Measurements from ENCODE around the gene UEVLD. TPM values are rescaled to one million over a fixed set of nuclear protein-coding genes. Genes with fewer than 3 reads are reported as not detected.
A peak's percentile ranks its signal among the peaks of the same experiment; 100 is the strongest.

Gene UEVLD
- total and polyA plus RNA-seq, 2 donors (not counting 1 experiment from before 2014, with no cell fraction given): 25.9 to 29.0 TPM

- Histone ChIP-seq H3K36me3 (ENCODE audit: control insufficient read depth, insufficient read depth, low read length) (peaks cover 4% of the 10 kb centered on the region), H3K4me2 (ENCODE audit: extremely low read depth, insufficient read depth, low read length) (no peak overlapping the region), H4K20me1 (ENCODE audit: control insufficient read depth, extremely low read depth, insufficient read depth, low read length) (no peaks in the 10 kb centered on the region), H3K9me3 (ENCODE audit: control insufficient read depth, insufficient read depth, low read depth, low read length) (no peaks in the 10 kb centered on the region), H2AFZ (ENCODE audit: low read length) (no peak overlapping the region), H3K79me2 (ENCODE audit: control insufficient read depth, insufficient read depth, low read length) (no peaks in the 10 kb centered on the region), H3K9ac (ENCODE audit: insufficient read depth, low read length) (no peak overlapping the region), H3K4me1 (ENCODE audit: control insufficient read depth, extremely low read depth, insufficient read depth, low read length) (no peaks in the 10 kb centered on the region), H3K4me3 (replicated peaks in 1 of 4; ENCODE audit: control extremely low read depth in 1 of 4, insufficient read depth in 1 of 4, low read depth in 3 of 4, low read length in 4 of 4) (no peak overlapping the region), H3K27me3 (ENCODE audit: control insufficient read depth, insufficient read depth, low read length) (no peaks in the 10 kb centered on the region), H3K27ac (ENCODE audit: insufficient read depth, low read length) (no peak overlapping the region)
- TF ChIP-seq EZH2 (IDR thresholded peaks at IDR 0.05; ENCODE audit: low read length, missing control alignments): no peak
- TF ChIP-seq CTCF (conservative IDR thresholded peaks at IDR 0.05 in 1 of 2, IDR thresholded peaks at IDR 0.05 in 1 of 2; ENCODE audit: low read depth in 1 of 2, low read length in 2 of 2): no peak
- DNase-seq (ENCODE audit: low read depth in 2 of 2): peak in 1 of 2 donors; percentile 13
Observed at GRCh38 chr11:18490319-18490718, 98.2 kb downstream of the UEVLD start.

- H3K79me2 ChIP-seq (ENCODE audit: control insufficient read depth, insufficient read depth, low read length): no peaks in the 10 kb centered on the region
- no peaks in the 10 kb centered on the region for H3K4me1 ChIP-seq (ENCODE audit: control insufficient read depth, extremely low read depth, insufficient read depth, low read length)
- no peaks in the 10 kb centered on the region for H4K20me1 ChIP-seq (ENCODE audit: control insufficient read depth, extremely low read depth, insufficient read depth, low read length)
- DNase-seq (ENCODE audit: low read depth in 2 of 2): no peak
- no peaks in the 10 kb centered on the region for H3K27me3 ChIP-seq (ENCODE audit: control insufficient read depth, insufficient read depth, low read length)
- H3K27ac ChIP-seq (ENCODE audit: insufficient read depth, low read length): no peak overlapping the region
- peaks cover 11% of the 10 kb centered on the region for H3K36me3 ChIP-seq (ENCODE audit: control insufficient read depth, insufficient read depth, low read length)
- no peak overlapping the region for H2AFZ ChIP-seq (ENCODE audit: low read length)
- no peak overlapping the region for H3K9ac ChIP-seq (ENCODE audit: insufficient read depth, low read length)
- no peak overlapping the region for H3K4me3 ChIP-seq (replicated peaks in 1 of 4; ENCODE audit: control extremely low read depth in 1 of 4, insufficient read depth in 1 of 4, low read depth in 3 of 4, low read length in 4 of 4)
- TF ChIP-seq EZH2 (IDR thresholded peaks at IDR 0.05; ENCODE audit: low read length, missing control alignments) (no peak), CTCF (conservative IDR thresholded peaks at IDR 0.05 in 1 of 2, IDR thresholded peaks at IDR 0.05 in 1 of 2; ENCODE audit: low read depth in 1 of 2, low read length in 2 of 2) (no peak)
- H3K4me2 ChIP-seq (ENCODE audit: extremely low read depth, insufficient read depth, low read length): no peak overlapping the region
- no peaks in the 10 kb centered on the region for H3K9me3 ChIP-seq (ENCODE audit: control insufficient read depth, insufficient read depth, low read depth, low read length)
Observed at GRCh38 chr11:18485913-18486528, 102.5 kb downstream of the UEVLD start.

Other genes with a start within 250 kb of the UEVLD start
- 202 and 309 TPM in 2 replicates for gene LDHA, start 194.2 kb downstream of the UEVLD start, total RNA-seq
- gene LDHA, start 194.2 kb downstream of the UEVLD start, polyA plus RNA-seq: 1,113 and 1,626 TPM in 2 replicates
- gene LDHC, start 176.4 kb downstream of the UEVLD start, total RNA-seq: not detected in 2 replicates
- gene LDHC, start 176.4 kb downstream of the UEVLD start, polyA plus RNA-seq: 0.08 and 1.9 TPM in 2 replicates
- gene LDHAL6A, start 132.9 kb downstream of the UEVLD start, total RNA-seq: not detected in 2 replicates
- gene LDHAL6A, start 132.9 kb downstream of the UEVLD start, polyA plus RNA-seq: not detected in 2 replicates
- 55.2 and 78.4 TPM in 2 replicates for gene TSG101, start 61.8 kb downstream of the UEVLD start, total RNA-seq
- gene TSG101, start 61.8 kb downstream of the UEVLD start, polyA plus RNA-seq: 132 and 146 TPM in 2 replicates
- 0.50 and 0.51 TPM in 2 replicates for gene MISFA, start 11.1 kb upstream of the UEVLD start, total RNA-seq
- gene MISFA, start 11.1 kb upstream of the UEVLD start, polyA plus RNA-seq: 1.4 and 1.7 TPM in 2 replicates
- gene SPTY2D1, start 45.6 kb upstream of the UEVLD start, total RNA-seq: 11.3 and 14.0 TPM in 2 replicates
- 18.7 and 23.8 TPM in 2 replicates for gene SPTY2D1, start 45.6 kb upstream of the UEVLD start, polyA plus RNA-seq
- gene TMEM86A, start 110.0 kb upstream of the UEVLD start, total RNA-seq: 0.77 and 0.83 TPM in 2 replicates
- 0.16 and 0.21 TPM in 2 replicates for gene TMEM86A, start 110.0 kb upstream of the UEVLD start, polyA plus RNA-seq
- gene IGSF22, start 137.5 kb upstream of the UEVLD start, total RNA-seq: under 0.01 TPM in 2 replicates
- not detected in 2 replicates for gene IGSF22, start 137.5 kb upstream of the UEVLD start, polyA plus RNA-seq
- not detected in 2 replicates for gene PTPN5, start 203.1 kb upstream of the UEVLD start, total RNA-seq
- gene PTPN5, start 203.1 kb upstream of the UEVLD start, polyA plus RNA-seq: not detected in 2 replicates